ENCODE data around the gene ZFP92. TPM values are rescaled to one million over a fixed set of nuclear protein-coding genes. Genes with fewer than 3 reads are reported as not detected.
"Not testable (repeated sequence)": the region's sequence is repeated elsewhere in the genome, so short reads cannot be mapped to it uniquely, and the experiment has no call there.

ZFP92 gene
- total RNA-seq, 2 donors from 2014 or later, result 2.1 to 3.3 TPM

DNA sequence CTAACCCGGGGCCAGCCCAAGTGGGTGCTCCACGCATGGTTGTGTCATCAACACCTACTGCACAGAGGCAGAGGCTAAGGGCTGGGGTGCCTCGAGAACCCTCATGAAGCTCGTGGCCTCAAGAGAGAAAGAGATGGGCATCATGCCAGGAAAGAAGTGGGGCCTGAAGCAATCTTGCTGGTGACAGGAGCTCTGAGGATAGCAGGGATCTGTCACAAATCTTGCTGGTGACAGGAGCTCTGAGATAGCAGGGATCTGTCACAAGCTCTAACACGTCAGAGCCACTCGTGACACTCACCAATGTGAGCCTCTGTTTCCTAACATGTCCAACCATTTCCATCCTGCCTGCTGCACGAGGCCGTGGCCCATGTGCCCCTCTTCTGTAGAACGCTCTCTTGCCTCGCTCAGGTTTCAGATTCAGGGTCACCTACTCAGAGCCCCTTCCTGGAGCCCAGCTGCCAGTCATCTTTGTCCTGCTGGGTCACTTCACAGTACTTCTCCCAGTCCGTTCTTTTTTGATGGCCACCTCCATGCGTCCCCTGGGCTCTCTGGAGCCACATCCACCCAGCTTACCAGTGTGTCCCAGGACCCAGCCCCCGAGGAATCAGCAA lies 31.2 kb upstream of the ZFP92 start:
- H3K27ac Mint-ChIP-seq, result no peak overlapping the region
- H3K27me3 Mint-ChIP-seq, result peaks cover 0 to 4% of the 10 kb centered on the region in 2 donors
- no peak for ATAC-seq
- DNase-seq (ENCODE audit: low spot score), result no peak
- no peaks in the 10 kb centered on the region for H3K4me1 Mint-ChIP-seq (ENCODE audit: low read depth in 2 of 2)
- H3K36me3 Mint-ChIP-seq, result no peaks in the 10 kb centered on the region
- no peak overlapping the region for H3K4me3 Mint-ChIP-seq
- H3K9me3 Mint-ChIP-seq, result no peaks in the 10 kb centered on the region

DNA sequence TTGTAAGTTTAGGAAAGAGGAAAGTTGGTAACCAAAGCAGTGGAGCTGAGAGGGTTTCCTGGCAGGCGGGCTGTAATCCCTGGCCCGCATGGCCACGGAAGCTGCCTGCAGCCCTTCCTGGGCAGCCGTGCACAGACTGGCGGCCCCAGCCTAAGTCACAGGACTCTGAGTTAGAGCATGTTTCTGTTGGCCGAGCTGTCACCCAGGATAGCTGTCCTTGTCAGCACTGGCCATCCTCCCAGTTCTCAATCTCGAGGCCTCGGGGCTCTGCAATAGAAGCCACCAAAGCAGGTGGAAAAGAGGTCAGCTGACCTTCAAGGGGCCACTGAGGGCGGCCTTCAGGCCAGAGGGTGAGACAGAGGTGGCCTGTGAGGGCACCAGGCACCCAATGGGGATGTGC lies 30.6 kb upstream of the ZFP92 start:
- H3K9me3 Mint-ChIP-seq, result no peaks in the 10 kb centered on the region
- ATAC-seq (no peak), DNase-seq (ENCODE audit: low spot score) (no peak)
- no peak overlapping the region for H3K4me3 Mint-ChIP-seq
- H3K4me1 Mint-ChIP-seq (ENCODE audit: low read depth in 2 of 2), result no peaks in the 10 kb centered on the region
- no peaks in the 10 kb centered on the region for H3K36me3 Mint-ChIP-seq
- peaks cover 0 to 2% of the 10 kb centered on the region in 2 donors for H3K27me3 Mint-ChIP-seq
- no peak overlapping the region for H3K27ac Mint-ChIP-seq

DNA sequence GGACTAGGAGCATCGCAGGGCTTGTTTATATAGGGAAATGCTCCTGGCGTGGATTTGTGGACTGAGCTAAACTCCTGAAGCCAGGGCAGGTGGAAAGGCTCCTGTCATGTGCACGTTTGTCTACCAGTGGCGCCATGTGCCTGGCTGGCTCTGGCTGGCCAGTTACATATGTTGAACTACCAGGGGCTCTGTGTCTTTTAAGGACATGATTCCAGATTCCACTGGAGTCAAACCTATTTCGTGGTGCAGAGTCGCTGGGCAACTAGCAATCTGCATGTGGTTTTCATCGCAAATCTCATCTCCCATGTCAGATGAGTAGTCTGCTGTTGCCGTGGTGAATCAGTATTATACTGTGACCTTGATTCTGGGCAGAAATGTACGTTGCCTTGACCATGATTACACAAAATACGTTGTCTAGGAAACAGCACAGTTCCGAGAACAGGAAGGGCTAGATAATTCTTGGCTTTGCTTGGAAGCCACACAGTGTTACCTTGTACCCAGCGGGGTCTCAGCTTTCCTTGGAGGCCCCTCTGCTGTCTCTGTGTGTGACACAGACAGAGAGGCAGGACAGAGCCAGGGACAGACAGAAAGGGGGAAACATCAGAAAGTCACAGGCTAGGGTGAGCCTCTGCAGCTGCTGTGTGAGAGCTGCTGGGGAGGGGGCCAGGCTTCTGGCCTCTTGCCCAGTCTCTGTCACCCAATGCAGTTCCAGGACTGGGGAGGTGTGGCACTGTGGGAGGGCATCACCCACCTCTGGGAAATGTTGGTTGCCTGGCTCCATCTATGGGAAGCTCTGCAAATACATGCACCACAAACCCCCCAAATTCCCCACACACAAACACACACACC lies 29.4 kb upstream of the ZFP92 start:
- H3K4me3 Mint-ChIP-seq, result no peak overlapping the region
- H3K9me3 Mint-ChIP-seq, result no peaks in the 10 kb centered on the region
- H3K27ac Mint-ChIP-seq, result no peak overlapping the region
- H3K27me3 Mint-ChIP-seq, result peaks cover 0 to 3% of the 10 kb centered on the region in 2 donors
- DNase-seq (ENCODE audit: low spot score), result no peak
- H3K36me3 Mint-ChIP-seq, result no peaks in the 10 kb centered on the region
- H3K4me1 Mint-ChIP-seq (ENCODE audit: low read depth in 2 of 2), result no peaks in the 10 kb centered on the region
- peak; percentile 58 to 82 for ATAC-seq

DNA sequence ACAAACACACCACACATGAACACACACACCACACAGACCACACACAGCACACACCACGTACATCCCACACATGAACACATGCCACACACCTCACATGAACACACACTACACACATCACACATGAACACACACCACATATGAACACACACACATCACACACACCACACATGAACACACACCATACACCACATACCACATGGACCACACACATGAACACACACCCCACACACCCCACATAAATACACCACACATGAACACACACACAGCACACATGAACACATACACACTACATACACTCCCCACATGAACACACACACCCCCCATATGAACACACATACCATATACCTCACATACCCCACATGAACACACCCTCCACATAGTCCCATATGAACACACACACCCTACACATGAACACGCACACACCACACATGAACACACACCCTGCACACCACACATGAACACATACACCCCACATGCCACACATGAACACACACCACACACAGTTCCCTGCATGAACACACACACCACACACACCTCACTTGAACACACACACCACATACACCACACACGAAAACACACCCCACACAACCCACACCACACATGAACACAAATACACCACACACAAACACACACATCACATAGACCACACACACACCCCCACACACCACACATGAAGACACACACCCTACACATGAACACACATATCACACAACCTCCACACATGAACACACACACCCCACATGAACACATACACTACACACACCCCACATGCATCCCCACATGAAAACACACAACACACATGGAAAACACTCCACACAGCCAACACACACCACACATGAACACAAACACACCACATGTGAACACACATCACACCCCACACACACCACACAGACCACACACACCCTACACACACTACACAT lies 28.4 kb upstream of the ZFP92 start:
- Mint-ChIP-seq H3K27me3 (peaks cover 0 to 3% of the 10 kb centered on the region in 2 donors), H3K4me3 (no peak overlapping the region)
- no peak for ATAC-seq

DNA sequence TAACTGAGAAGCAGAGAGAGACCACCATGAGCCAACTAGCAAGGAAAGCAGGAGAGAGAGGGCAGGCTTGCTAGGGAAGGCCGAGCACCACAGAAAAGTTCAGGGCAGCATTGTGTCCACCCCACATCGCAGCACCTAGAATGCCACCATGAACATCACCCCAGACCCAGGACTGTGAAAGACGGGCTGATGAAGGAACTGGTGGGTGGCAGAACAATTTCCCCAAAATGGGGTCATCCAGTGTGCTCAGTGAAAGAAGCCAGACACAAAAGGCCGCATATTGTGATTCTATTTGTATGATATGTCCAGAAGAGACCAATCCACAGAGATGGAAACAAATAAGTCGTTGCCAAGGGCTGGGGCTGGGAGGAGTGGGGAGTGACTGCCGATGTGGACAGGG lies 26.9 kb upstream of the ZFP92 start:
- ATAC-seq (no peak), DNase-seq (ENCODE audit: low spot score) (no peak)
- peaks cover 0 to 3% of the 10 kb centered on the region in 2 donors for H3K27me3 Mint-ChIP-seq
- H3K4me3 Mint-ChIP-seq, result no peak overlapping the region
- H3K27ac Mint-ChIP-seq, result no peak overlapping the region
- H3K9me3 Mint-ChIP-seq, result no peaks in the 10 kb centered on the region
- no peaks in the 10 kb centered on the region for H3K4me1 Mint-ChIP-seq (ENCODE audit: low read depth in 2 of 2)
- H3K36me3 Mint-ChIP-seq, result no peaks in the 10 kb centered on the region

More for the DNA sequence above, 28.4 kb upstream of the ZFP92 start:
- no peak for DNase-seq (ENCODE audit: low spot score)
- H3K36me3 Mint-ChIP-seq, result no peaks in the 10 kb centered on the region
- no peak overlapping the region for H3K27ac Mint-ChIP-seq
- H3K4me1 Mint-ChIP-seq (ENCODE audit: low read depth in 2 of 2), result no peaks in the 10 kb centered on the region
- H3K9me3 Mint-ChIP-seq, result no peaks in the 10 kb centered on the region

DNA sequence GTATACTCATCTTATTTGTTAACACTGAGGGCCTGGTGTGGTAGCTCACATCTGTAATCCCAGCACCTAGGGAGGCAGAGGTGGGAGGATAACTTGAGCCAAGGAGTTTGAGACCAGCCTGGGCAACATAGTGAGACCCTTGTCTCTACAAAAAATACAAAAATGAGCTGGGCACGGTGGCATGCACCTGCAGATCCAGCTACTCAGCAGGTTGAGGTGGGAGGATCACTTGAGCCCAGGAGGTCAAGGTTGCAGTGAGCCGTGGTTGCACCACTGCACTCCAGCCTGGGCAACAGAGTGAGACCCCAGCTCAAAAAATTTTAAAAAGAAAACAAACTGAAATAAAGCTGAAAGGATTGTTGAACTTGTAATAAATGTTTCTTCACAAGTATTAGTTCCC lies 26.3 kb upstream of the ZFP92 start:
- not testable (repeated sequence) for H3K4me3 Mint-ChIP-seq; H3K9me3 Mint-ChIP-seq; ATAC-seq; H3K27me3 Mint-ChIP-seq; H3K4me1 Mint-ChIP-seq (ENCODE audit: low read depth in 2 of 2); H3K27ac Mint-ChIP-seq; H3K36me3 Mint-ChIP-seq; DNase-seq (ENCODE audit: low spot score)

DNA sequence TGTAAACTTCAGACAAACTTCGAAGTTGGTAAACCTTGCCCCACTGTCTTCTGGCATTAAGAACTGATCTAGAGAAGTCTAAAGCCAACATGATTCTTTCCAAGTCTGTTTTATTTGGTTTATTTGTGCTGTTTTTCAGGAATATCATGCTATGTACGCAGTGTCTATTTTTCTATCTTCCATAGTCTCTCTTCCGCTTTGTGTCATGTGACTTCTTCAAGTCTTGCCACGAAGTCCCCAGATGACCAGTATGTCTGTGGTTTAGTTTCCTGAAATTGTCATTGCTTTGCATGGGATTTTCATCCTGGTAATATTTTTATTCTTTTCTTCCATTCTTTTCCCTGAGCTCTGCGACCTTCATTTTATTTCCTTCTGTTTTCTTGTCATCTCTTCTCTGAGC lies 25.2 kb upstream of the ZFP92 start:
- no peaks in the 10 kb centered on the region for H3K4me1 Mint-ChIP-seq (ENCODE audit: low read depth in 2 of 2)
- H3K27ac Mint-ChIP-seq, result peak overlapping the region in 1 of 2 donors; percentile 32
- no peak overlapping the region for H3K4me3 Mint-ChIP-seq
- DNase-seq (ENCODE audit: low spot score) (no peak), ATAC-seq (no peak)
- H3K27me3 Mint-ChIP-seq, result peaks cover 0 to 3% of the 10 kb centered on the region in 2 donors
- H3K9me3 Mint-ChIP-seq, result no peaks in the 10 kb centered on the region
- H3K36me3 Mint-ChIP-seq, result no peaks in the 10 kb centered on the region

DNA sequence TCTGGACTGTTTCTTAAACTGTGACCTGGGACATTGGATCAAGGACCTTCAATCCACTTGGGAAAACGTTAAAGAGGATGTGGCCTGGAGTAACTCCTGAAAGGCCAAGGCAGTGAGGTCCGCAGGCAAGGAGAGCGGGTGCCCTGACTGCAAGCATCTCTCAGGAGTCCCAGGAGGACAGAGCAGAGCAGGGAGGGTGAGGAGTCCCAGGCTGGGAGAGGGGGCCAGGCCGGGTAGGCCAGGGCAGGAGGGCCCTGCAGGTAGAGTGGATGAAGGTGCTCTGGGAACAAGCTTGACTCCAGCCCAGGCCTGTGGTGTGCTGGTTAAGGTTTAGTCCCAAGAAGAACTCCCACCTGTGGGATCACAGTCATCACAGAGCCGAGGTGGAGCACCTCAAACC lies 23.9 kb upstream of the ZFP92 start:
- Mint-ChIP-seq H3K4me1 (ENCODE audit: low read depth in 2 of 2) (no peaks in the 10 kb centered on the region), H3K27ac (no peak overlapping the region), H3K4me3 (no peak overlapping the region), H3K27me3 (peaks cover 0 to 3% of the 10 kb centered on the region in 2 donors), H3K9me3 (no peaks in the 10 kb centered on the region), H3K36me3 (no peaks in the 10 kb centered on the region)
- DNase-seq (ENCODE audit: low spot score), result no peak
- no peak for ATAC-seq

DNA sequence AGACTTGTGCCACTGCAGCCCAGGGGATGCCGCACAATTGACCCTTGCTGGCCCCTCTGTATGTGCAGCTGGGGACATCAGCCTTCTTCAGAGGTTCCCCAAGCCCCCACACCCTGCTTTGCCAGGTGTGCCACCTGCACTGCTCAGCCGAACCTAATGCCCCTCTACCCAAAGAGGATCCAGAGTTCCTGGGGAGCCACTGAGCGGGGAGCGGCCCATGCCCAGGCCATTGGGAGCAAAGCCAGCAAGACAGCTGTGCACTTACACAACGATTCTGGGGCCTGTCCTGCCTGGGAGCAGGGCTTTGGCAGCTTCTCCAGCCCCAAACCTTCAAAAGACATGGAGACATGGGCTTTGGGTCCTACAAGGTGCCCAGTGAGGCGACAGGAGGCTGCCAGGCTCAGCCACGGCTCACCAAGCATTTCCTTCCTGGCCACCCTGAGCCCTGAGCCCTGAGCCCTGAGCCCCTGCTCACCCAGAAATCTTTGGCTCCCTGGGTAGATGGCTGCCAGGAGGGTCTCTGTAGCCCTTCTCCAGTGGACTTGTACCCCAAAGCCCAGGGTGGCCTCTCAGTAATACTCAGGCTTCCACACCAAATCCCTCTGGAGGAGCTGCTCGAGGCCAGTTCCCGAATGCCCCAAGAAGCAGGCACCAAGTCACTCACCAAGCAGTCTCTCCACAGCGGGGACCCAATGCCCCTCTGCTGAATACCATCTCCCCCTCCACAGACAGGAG lies 23.1 kb upstream of the ZFP92 start:
- no peak overlapping the region for H3K4me3 Mint-ChIP-seq
- H3K36me3 Mint-ChIP-seq, result no peaks in the 10 kb centered on the region
- H3K4me1 Mint-ChIP-seq (ENCODE audit: low read depth in 2 of 2), result no peaks in the 10 kb centered on the region
- no peak overlapping the region for H3K27ac Mint-ChIP-seq
- H3K9me3 Mint-ChIP-seq, result no peaks in the 10 kb centered on the region
- ATAC-seq, result peak in 1 of 2 donors; percentile 32
- peaks cover 0 to 3% of the 10 kb centered on the region in 2 donors for H3K27me3 Mint-ChIP-seq
- DNase-seq (ENCODE audit: low spot score), result no peak

DNA sequence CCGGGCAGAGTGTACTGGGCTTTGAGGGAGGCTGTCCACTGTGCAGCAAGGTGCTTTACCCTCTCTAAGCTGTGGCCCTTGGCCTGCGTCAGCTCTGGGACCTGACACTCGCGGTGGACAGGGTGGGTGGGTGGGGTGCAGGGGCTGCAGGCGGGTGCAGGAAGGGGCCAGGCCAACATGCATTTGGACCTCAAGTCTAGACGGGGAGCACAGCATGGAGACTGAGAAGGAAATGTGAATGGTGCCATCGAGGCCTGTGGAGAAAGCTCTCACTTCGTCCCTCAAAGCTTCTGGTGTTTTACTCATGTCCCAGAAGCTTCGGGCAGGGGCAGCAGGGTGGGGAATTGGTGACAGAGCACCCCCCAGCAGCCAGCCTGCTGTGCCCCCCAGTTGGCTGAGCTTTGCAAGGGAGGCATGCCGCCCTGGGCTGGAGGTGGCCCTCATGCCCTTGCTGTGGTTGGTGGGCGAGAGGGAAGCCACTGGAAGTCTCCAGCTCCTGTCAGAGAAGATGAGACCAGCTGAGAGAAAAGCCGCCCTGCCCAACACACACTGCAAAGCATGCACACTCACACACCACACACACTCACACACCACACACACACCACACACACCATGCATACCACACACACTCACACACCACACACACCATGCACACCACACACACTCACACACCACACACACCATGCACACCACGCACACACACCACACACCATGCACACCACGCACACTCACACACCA lies 22.4 kb upstream of the ZFP92 start:
- ATAC-seq (no peak), DNase-seq (ENCODE audit: low spot score) (no peak)
- no peak overlapping the region for H3K4me3 Mint-ChIP-seq
- no peak overlapping the region for H3K27ac Mint-ChIP-seq
- H3K4me1 Mint-ChIP-seq (ENCODE audit: low read depth in 2 of 2), result no peaks in the 10 kb centered on the region
- H3K9me3 Mint-ChIP-seq, result no peaks in the 10 kb centered on the region
- peaks cover 0 to 3% of the 10 kb centered on the region in 2 donors for H3K27me3 Mint-ChIP-seq
- H3K36me3 Mint-ChIP-seq, result no peaks in the 10 kb centered on the region

DNA sequence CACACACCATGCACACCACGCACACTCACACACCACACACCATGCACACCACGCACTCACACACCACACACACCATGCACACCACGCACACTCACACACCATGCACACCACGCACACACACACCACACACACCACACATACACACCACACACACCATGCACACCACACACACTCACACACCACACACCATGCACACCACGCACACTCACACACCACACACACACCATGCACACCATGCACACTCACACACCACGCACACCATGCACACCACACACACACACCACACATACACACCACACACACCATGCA lies 21.9 kb upstream of the ZFP92 start:
- ATAC-seq; H3K9me3 Mint-ChIP-seq; H3K4me3 Mint-ChIP-seq; DNase-seq (ENCODE audit: low spot score); H3K36me3 Mint-ChIP-seq; H3K27ac Mint-ChIP-seq; H3K4me1 Mint-ChIP-seq (ENCODE audit: low read depth in 2 of 2); H3K27me3 Mint-ChIP-seq: not testable (repeated sequence)

DNA sequence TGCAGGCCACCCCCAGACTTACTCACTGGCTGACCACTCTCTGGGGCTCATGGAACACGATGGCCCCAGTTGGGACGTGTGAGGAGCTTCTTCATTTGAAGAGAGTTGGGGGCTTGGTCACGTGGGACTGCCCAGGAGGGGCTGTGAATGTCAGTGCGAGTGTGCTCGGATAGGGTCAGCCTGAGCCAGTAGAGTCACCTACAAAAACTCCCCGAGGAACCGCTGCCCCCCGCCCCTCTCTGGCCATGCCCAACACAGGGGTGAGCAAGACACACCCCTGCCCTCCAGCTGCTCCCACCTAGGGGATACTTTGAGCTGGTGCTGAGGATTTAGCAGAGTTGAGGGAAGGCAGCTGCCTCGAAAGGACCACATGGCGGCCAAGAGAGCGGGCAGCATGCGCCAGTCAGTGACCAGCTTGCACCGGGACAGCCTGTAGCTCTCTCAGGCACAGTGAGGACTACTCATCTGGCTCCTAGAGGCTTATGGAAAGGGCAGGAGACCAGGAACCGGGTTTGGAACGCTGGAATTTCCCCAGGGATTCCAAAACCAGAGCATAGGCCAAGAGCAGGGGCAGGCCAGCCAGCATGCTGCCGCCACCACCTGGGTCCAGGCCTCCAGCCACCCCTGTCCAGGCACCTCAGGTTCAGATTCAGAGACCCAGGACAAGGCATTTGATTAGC lies 18.5 kb upstream of the ZFP92 start:
- peaks cover 0 to 2% of the 10 kb centered on the region in 2 donors for H3K27me3 Mint-ChIP-seq
- no peaks in the 10 kb centered on the region for H3K36me3 Mint-ChIP-seq
- no peak for ATAC-seq
- H3K4me1 Mint-ChIP-seq (ENCODE audit: low read depth in 2 of 2), result no peaks in the 10 kb centered on the region
- H3K4me3 Mint-ChIP-seq, result no peak overlapping the region
- no peaks in the 10 kb centered on the region for H3K9me3 Mint-ChIP-seq
- no peak for DNase-seq (ENCODE audit: low spot score)
- no peak overlapping the region for H3K27ac Mint-ChIP-seq
